ENCODE measurements around the gene CBY3.
"Not testable (repeated sequence)": the region's sequence is repeated elsewhere in the genome, so short reads cannot be mapped to it uniquely, and the experiment has no call there.

CBY3 gene

GRCh38 chr5:179698935-179699615, 18.2 kb upstream of the CBY3 start, which contains the start of gene CANX:
Gene CANX (plus strand): TSS chr5:179698967. CDS start chr5:179705682, 6,715 bp downstream.
- Histone ChIP-seq H2AFZ (ENCODE audit: low read length, unreplicated experiment) (peak within 1 kb of the TSS; percentile 78), H3K79me2 (ENCODE audit: control insufficient read depth, insufficient read depth, low read length, unreplicated experiment) (peaks cover 57% of the 10 kb centered on the region), H3K4me1 (ENCODE audit: control insufficient read depth, insufficient read depth, low read length, unreplicated experiment) (peaks cover 4% of the 10 kb centered on the region), H3K4me3 (ENCODE audit: low read depth, low read length) (peak within 1 kb of the TSS; percentile 99), H3K27ac (ENCODE audit: low read depth, low read length) (peak within 1 kb of the TSS; percentile 89), H3K36me3 (ENCODE audit: insufficient read depth, low read length) (peaks cover 5% of the 10 kb centered on the region; the same call in 1 of the 2 replicates), H3K27me3 (ENCODE audit: insufficient read depth, low read length) (no peaks in the 10 kb centered on the region)

GRCh38 chr5:179697993-179698934, 17.4 kb upstream of the CBY3 start:
- peaks cover 4% of the 10 kb centered on the region for H3K4me1 ChIP-seq (ENCODE audit: control insufficient read depth, insufficient read depth, low read length, unreplicated experiment)
- H3K36me3 ChIP-seq (ENCODE audit: insufficient read depth, low read length) = peaks cover 5% of the 10 kb centered on the region; the same call in 1 of the 2 replicates
- H3K27me3 ChIP-seq (ENCODE audit: insufficient read depth, low read length) = no peaks in the 10 kb centered on the region
- peak overlapping the region; percentile 78 for H2AFZ ChIP-seq (ENCODE audit: low read length, unreplicated experiment)
- peak overlapping the region; percentile 89 for H3K27ac ChIP-seq (ENCODE audit: low read depth, low read length)
- peak overlapping the region; percentile 99 for H3K4me3 ChIP-seq (ENCODE audit: low read depth, low read length)
- peaks cover 48% of the 10 kb centered on the region for H3K79me2 ChIP-seq (ENCODE audit: control insufficient read depth, insufficient read depth, low read length, unreplicated experiment)

- peak overlapping the region; percentile 89 for H3K27ac ChIP-seq (ENCODE audit: low read depth, low read length)
- not testable (repeated sequence) for H3K36me3 ChIP-seq (ENCODE audit: insufficient read depth, low read length); H3K27me3 ChIP-seq (ENCODE audit: insufficient read depth, low read length); H3K4me1 ChIP-seq (ENCODE audit: control insufficient read depth, insufficient read depth, low read length, unreplicated experiment)
- peak overlapping the region; percentile 78 for H2AFZ ChIP-seq (ENCODE audit: low read length, unreplicated experiment)
- peak overlapping the region; percentile 99 for H3K4me3 ChIP-seq (ENCODE audit: low read depth, low read length)
- H3K79me2 ChIP-seq (ENCODE audit: control insufficient read depth, insufficient read depth, low read length, unreplicated experiment) = peaks cover 41% of the 10 kb centered on the region
Measured at GRCh38 chr5:179697543-179697942, 16.7 kb upstream of the CBY3 start.

- Histone ChIP-seq H3K27me3 (ENCODE audit: insufficient read depth, low read length) (no peaks in the 10 kb centered on the region), H3K4me3 (ENCODE audit: low read depth, low read length) (peak overlapping the region; percentile 99), H3K27ac (ENCODE audit: low read depth, low read length) (0 out of 2 replicates have a peak overlapping the region, but pooled peaks have one; percentile 89), H3K4me1 (ENCODE audit: control insufficient read depth, insufficient read depth, low read length, unreplicated experiment) (peaks cover 4% of the 10 kb centered on the region), H2AFZ (ENCODE audit: low read length, unreplicated experiment) (no peak overlapping the region), H3K36me3 (ENCODE audit: insufficient read depth, low read length) (no peaks in the 10 kb centered on the region), H3K79me2 (ENCODE audit: control insufficient read depth, insufficient read depth, low read length, unreplicated experiment) (peaks cover 37% of the 10 kb centered on the region)
Measured at GRCh38 chr5:179697108-179697507, 16.3 kb upstream of the CBY3 start.

- Histone ChIP-seq H3K79me2 (ENCODE audit: control insufficient read depth, insufficient read depth, low read length, unreplicated experiment) (peaks cover 32% of the 10 kb centered on the region), H3K4me3 (ENCODE audit: low read depth, low read length) (no peak overlapping the region), H3K27me3 (ENCODE audit: insufficient read depth, low read length) (no peaks in the 10 kb centered on the region), H3K27ac (ENCODE audit: low read depth, low read length) (no peak overlapping the region), H3K4me1 (ENCODE audit: control insufficient read depth, insufficient read depth, low read length, unreplicated experiment) (peaks cover 4% of the 10 kb centered on the region), H3K36me3 (ENCODE audit: insufficient read depth, low read length) (no peaks in the 10 kb centered on the region), H2AFZ (ENCODE audit: low read length, unreplicated experiment) (no peak overlapping the region)
Measured at GRCh38 chr5:179696603-179697002, 15.8 kb upstream of the CBY3 start.

GRCh38 chr5:179694561-179694960, 13.7 kb upstream of the CBY3 start:
- no peak overlapping the region for H2AFZ ChIP-seq (ENCODE audit: low read length, unreplicated experiment)

GRCh38 chr5:179689212-179689611, 8.4 kb upstream of the CBY3 start:
- not testable (repeated sequence) for H2AFZ ChIP-seq (ENCODE audit: low read length, unreplicated experiment); H3K79me2 ChIP-seq (ENCODE audit: control insufficient read depth, insufficient read depth, low read length, unreplicated experiment); H3K27ac ChIP-seq (ENCODE audit: low read depth, low read length); H3K36me3 ChIP-seq (ENCODE audit: insufficient read depth, low read length); H3K27me3 ChIP-seq (ENCODE audit: insufficient read depth, low read length); H3K4me3 ChIP-seq (ENCODE audit: low read depth, low read length); H3K4me1 ChIP-seq (ENCODE audit: control insufficient read depth, insufficient read depth, low read length, unreplicated experiment)

More at GRCh38 chr5:179694561-179694960, 13.7 kb upstream of the CBY3 start:
- Histone ChIP-seq H3K4me1 (ENCODE audit: control insufficient read depth, insufficient read depth, low read length, unreplicated experiment) (no peaks in the 10 kb centered on the region), H3K4me3 (ENCODE audit: low read depth, low read length) (no peak overlapping the region), H3K27me3 (ENCODE audit: insufficient read depth, low read length) (no peaks in the 10 kb centered on the region), H3K27ac (ENCODE audit: low read depth, low read length) (no peak overlapping the region), H3K79me2 (ENCODE audit: control insufficient read depth, insufficient read depth, low read length, unreplicated experiment) (peaks cover 12% of the 10 kb centered on the region), H3K36me3 (ENCODE audit: insufficient read depth, low read length) (no peaks in the 10 kb centered on the region)

- no peak overlapping the region for H3K27ac ChIP-seq (ENCODE audit: low read depth, low read length)
- no peak overlapping the region for H3K4me3 ChIP-seq (ENCODE audit: low read depth, low read length)
- H3K36me3 ChIP-seq (ENCODE audit: insufficient read depth, low read length) = no peaks in the 10 kb centered on the region; the same call in 1 of the 2 replicates
- peaks cover 20% of the 10 kb centered on the region for H3K4me1 ChIP-seq (ENCODE audit: control insufficient read depth, insufficient read depth, low read length, unreplicated experiment)
- no peak overlapping the region for H2AFZ ChIP-seq (ENCODE audit: low read length, unreplicated experiment)
- H3K27me3 ChIP-seq (ENCODE audit: insufficient read depth, low read length) = no peaks in the 10 kb centered on the region
- peaks cover 16% of the 10 kb centered on the region for H3K79me2 ChIP-seq (ENCODE audit: control insufficient read depth, insufficient read depth, low read length, unreplicated experiment)
Measured at GRCh38 chr5:179680014-179680779, 637 bp downstream of the CBY3 start.

- Histone ChIP-seq H2AFZ (ENCODE audit: low read length, unreplicated experiment) (peak overlapping the region; percentile 58), H3K27me3 (ENCODE audit: insufficient read depth, low read length) (no peaks in the 10 kb centered on the region), H3K79me2 (ENCODE audit: control insufficient read depth, insufficient read depth, low read length, unreplicated experiment) (peaks cover 16% of the 10 kb centered on the region), H3K36me3 (ENCODE audit: insufficient read depth, low read length) (no peaks in the 10 kb centered on the region; the same call in 1 of the 2 replicates), H3K4me1 (ENCODE audit: control insufficient read depth, insufficient read depth, low read length, unreplicated experiment) (peaks cover 20% of the 10 kb centered on the region), H3K27ac (ENCODE audit: low read depth, low read length) (no peak overlapping the region), H3K4me3 (ENCODE audit: low read depth, low read length) (peak overlapping the region; percentile 83)
Measured at GRCh38 chr5:179679014-179679674, 1.7 kb downstream of the CBY3 start.
